OCI-LY3 (cell line): Measurements from ENCODE around the gene STMN3.

Source experiments
- H2AFZ ChIP-seq: fragments of 200-600, 300-600 bp; shearing (Covaris generic); 2 replicates; pipeline ENCODE4 v1.6.0; 2014; ENCODE audit warnings: antibody characterized with exemption, low read depth, low read length
- H3K27ac ChIP-seq: fragments of 200-600, 300-600 bp; sonication (generic); 2 replicates; pipeline ENCODE4 v1.5.1; 2014; ENCODE audit warnings: mild to moderate bottlenecking, low read length, moderate library complexity, mixed read lengths
- H3K27me3 ChIP-seq: fragments of 200-600, 300-600 bp; sonication (generic); 2 replicates; pipeline ENCODE4 v1.6.1; 2014; ENCODE audit warnings: low read depth, low read length, mixed read lengths
- H3K36me3 ChIP-seq: fragments of 200-600, 300-600 bp; sonication (generic); replicated peaks from 2 replicates; pipeline ENCODE3; 2014; ENCODE audit warnings: low read depth, low read length, mixed read lengths
- H3K4me1 ChIP-seq: fragments of 300-600, 200-600 bp; sonication (generic); 2 replicates; pipeline ENCODE4 v1.6.1; 2014; ENCODE audit warnings: low read length, mixed read lengths
- H3K4me2 ChIP-seq: fragments of 200-600, 300-600 bp; sonication (generic); 2 replicates; pipeline ENCODE4 v1.6.1; 2014; ENCODE audit warnings: low read length, mixed read lengths
- H3K4me3 ChIP-seq: fragments of 300-600, 200-600 bp; sonication (generic); 2 replicates; pipeline ENCODE4 v1.5.1; 2014; ENCODE audit warnings: antibody characterized with exemption, mild to moderate bottlenecking, low read length, moderate library complexity
- H3K79me2 ChIP-seq: fragments of 300-600, 200-600 bp; shearing (Covaris generic); 2 replicates; pipeline ENCODE4 v1.6.1; 2014; ENCODE audit warnings: mild to moderate bottlenecking, low read length, mixed read lengths
- H3K9ac ChIP-seq: fragments of 300-600, 200-600 bp; shearing (Covaris generic); 2 replicates; pipeline ENCODE4 v1.6.0; 2014; ENCODE audit warnings: mild to moderate bottlenecking, low read length, moderate library complexity
- H3K9me3 ChIP-seq: fragments of 200-600, 300-600 bp; shearing (Covaris generic); 2 replicates; pipeline ENCODE4 v1.6.1; 2014; ENCODE audit warnings: low read length, mixed read lengths; ENCODE audit not compliant: insufficient read depth
- H4K20me1 ChIP-seq: fragments of 200-600, 300-600 bp; sonication (generic); 2 replicates; pipeline ENCODE4 v1.6.1; 2016; ENCODE audit warnings: low read length, mixed read lengths; ENCODE audit not compliant: insufficient read depth
- EZH2phosphoT487 ChIP-seq: fragments of 200-600 bp; shearing (Covaris generic); IDR thresholded peaks from 2 replicates; pipeline ENCODE4 v1.6.1; 2018; ENCODE audit warnings: antibody characterized with exemption, mixed run types, low read depth
- TF ChIP-seq, protein P1 (sequence below): fragments of 200-600, 300-600 bp; sonication (generic); IDR thresholded peaks from 2 replicates; pipeline ENCODE4 v1.5.1; 2014; ENCODE audit warnings: antibody characterized with exemption, low read length, low read depth

The STMN3 gene

DNA sequence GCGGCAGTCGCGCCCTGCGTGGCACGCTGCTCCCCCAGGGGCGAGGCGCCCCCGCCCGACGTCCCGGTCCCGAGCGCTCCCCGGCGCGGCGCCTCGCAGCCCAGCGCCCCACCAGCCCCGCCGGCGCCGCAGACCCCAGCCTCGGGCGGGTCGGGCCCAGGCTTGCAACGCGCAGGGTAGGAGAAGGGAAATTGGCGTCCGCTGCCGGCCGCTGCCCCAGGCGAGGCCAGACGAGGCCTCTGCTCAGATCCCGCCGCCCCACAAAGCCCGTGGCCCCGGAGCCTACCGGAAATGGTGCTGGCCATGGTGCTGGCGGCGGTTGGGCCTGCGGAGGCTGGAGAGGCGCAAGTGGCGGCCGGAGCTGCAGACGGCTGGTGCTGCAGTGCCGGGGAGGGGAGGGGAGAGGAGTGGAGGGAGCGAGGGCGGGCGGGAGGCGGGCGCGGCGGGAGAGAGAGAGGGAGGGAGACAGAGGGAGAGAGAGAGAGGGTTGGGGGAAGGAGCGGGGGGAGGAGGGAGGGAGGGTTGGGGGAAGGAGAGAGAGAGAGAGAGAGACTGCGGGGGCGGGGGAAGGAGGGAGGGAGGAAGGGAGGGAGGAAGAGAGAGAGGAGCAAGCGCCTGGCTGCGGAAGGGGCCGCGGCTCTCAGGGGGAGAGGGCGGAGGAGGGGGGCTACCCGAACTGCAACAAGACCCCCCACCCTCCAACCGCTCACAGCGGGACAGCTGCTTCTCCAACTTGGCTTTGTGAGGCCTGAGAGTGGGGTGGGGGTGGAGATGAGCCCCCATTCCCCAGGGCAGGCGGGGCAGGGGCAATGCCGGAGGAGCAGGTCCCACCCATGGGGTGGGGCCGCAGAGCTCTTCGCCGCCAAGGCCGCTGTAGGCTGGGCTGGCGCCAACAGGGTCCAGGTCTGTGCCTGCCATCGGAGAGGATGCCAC is at the start of gene STMN3:
STMN3 (minus strand) TSS at position 384 of the 933 bp plus-strand sequence; CDS start at position 305, 79 bp downstream.
- TF ChIP-seq, protein P1, sequence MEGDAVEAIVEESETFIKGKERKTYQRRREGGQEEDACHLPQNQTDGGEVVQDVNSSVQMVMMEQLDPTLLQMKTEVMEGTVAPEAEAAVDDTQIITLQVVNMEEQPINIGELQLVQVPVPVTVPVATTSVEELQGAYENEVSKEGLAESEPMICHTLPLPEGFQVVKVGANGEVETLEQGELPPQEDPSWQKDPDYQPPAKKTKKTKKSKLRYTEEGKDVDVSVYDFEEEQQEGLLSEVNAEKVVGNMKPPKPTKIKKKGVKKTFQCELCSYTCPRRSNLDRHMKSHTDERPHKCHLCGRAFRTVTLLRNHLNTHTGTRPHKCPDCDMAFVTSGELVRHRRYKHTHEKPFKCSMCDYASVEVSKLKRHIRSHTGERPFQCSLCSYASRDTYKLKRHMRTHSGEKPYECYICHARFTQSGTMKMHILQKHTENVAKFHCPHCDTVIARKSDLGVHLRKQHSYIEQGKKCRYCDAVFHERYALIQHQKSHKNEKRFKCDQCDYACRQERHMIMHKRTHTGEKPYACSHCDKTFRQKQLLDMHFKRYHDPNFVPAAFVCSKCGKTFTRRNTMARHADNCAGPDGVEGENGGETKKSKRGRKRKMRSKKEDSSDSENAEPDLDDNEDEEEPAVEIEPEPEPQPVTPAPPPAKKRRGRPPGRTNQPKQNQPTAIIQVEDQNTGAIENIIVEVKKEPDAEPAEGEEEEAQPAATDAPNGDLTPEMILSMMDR, result no peak
- TF ChIP-seq EZH2phosphoT487, result no peak
- H3K9ac ChIP-seq, result no peak within 1 kb of the TSS

DNA sequence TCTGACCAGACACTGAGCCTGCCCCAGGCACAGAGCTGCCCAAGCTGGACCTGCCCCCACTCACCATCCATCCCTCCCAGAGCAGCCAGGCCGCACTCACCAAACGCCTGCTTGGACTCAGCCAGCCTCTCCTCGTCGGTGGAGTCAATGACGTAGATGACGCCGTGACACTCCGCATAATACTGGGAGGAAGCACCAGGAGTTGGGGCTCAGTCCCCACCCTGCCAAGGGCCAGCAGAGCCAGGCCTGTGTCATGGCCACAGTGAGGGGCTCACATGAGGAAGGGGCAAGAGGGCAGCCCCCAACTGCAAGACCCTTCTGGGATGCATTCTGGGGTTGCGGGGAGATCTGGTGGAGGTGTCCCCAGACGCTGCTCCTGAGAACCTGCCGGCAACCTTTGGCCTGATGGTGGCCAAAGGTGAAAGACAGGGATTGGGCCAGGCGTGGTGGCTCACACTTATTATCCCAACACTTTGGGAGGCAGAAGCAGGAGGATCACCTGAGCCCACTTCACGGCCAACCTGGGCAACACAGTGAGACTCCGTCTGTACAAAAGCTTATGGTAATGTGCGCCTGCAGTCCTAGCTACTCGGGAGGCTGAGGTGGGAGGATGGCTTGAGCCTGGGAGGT is 48.9 kb upstream of the STMN3 start:
- Histone ChIP-seq H4K20me1 (0 out of 2 replicates have a peak, but pooled peaks cover 4% of the 10 kb centered on the region), H2AFZ (no peak overlapping the region), H3K79me2 (peaks cover 18% of the 10 kb centered on the region), H3K4me2 (no peak overlapping the region), H3K9ac (no peak overlapping the region), H3K27ac (no peak overlapping the region), H3K36me3 (peaks cover 19% of the 10 kb centered on the region), H3K9me3 (no peaks in the 10 kb centered on the region), H3K27me3 (no peaks in the 10 kb centered on the region), H3K4me1 (peaks cover 32% of the 10 kb centered on the region), H3K4me3 (no peak overlapping the region)
- TF ChIP-seq, protein P1, result no peak
- no peak for TF ChIP-seq EZH2phosphoT487

More for the DNA sequence above, at the start of gene STMN3:
- Histone ChIP-seq H3K4me1 (peaks cover 6% of the 10 kb centered on the region), H4K20me1 (no peaks in the 10 kb centered on the region), H3K79me2 (no peaks in the 10 kb centered on the region), H3K36me3 (no peaks in the 10 kb centered on the region), H3K4me2 (no peak within 1 kb of the TSS), H3K27ac (no peak within 1 kb of the TSS), H2AFZ (no peak within 1 kb of the TSS), H3K9me3 (no peaks in the 10 kb centered on the region), H3K4me3 (no peak within 1 kb of the TSS), H3K27me3 (no peaks in the 10 kb centered on the region)

DNA sequence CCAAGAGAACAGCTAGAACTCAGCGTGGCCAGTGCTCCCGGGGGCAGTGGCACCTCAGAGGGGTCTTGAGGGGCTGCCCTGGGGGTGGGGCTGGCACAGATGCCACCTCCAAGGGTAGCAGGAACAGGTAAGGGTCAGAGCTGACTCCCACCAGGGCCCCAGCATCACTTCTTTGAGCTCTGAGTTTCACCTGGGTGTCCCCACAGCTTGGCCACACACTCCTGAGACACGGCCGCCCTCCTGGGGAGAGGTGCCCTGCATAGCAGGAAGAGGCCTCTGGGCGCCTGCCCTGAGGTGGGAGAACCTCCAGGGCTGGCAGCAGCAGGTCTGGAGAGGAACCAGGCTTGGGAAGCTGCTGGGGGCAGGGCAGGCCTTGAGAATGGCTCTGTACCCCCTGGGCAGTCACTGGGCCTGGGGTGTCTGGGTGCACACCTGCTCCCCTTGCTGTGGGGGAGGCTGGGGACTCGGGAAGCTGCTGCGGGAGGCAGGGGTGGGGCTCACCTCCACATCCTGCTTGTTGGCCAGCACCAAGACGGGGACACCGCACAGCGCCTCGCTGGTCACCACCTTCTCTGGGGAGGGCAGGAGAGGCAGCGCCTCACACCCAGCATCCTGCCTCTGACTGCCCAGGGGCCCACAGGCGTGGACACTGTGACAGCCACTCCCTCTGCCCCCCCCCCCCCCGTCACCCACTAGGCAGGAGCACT is 48.3 kb upstream of the STMN3 start:
- Histone ChIP-seq H3K27me3 (no peaks in the 10 kb centered on the region), H3K4me1 (peaks cover 30% of the 10 kb centered on the region), H4K20me1 (0 out of 2 replicates have a peak, but pooled peaks cover 3% of the 10 kb centered on the region), H3K79me2 (peaks cover 11% of the 10 kb centered on the region), H3K27ac (no peak overlapping the region), H2AFZ (no peak overlapping the region), H3K9me3 (no peaks in the 10 kb centered on the region), H3K9ac (no peak overlapping the region), H3K4me3 (no peak overlapping the region), H3K4me2 (no peak overlapping the region), H3K36me3 (peaks cover 18% of the 10 kb centered on the region)
- TF ChIP-seq EZH2phosphoT487, result no peak
- TF ChIP-seq, protein P1, result no peak

DNA sequence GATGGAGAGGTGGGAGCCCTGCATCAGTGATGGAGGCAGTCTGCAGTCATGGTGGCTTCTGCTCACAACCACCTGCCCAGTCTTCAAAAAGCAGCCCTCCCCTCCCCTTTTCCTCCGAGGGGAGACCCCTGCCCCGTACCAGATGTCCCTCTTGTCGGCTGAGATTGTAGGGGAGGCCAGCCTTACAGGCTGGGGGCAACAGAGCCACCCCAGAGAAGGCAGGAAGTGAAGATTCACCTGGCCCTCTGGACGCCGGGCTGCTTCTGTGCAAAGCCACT is 47.8 kb upstream of the STMN3 start:
- no peak overlapping the region for H2AFZ ChIP-seq
- peaks cover 26% of the 10 kb centered on the region for H3K4me1 ChIP-seq
- peaks cover 13% of the 10 kb centered on the region for H3K36me3 ChIP-seq
- TF ChIP-seq, protein P1, result no peak
- no peak for TF ChIP-seq EZH2phosphoT487
- H4K20me1 ChIP-seq, result no peaks in the 10 kb centered on the region
- H3K27me3 ChIP-seq, result no peaks in the 10 kb centered on the region
- H3K9me3 ChIP-seq, result no peaks in the 10 kb centered on the region
- H3K79me2 ChIP-seq, result peaks cover 6% of the 10 kb centered on the region
- no peak overlapping the region for H3K4me2 ChIP-seq
- no peak overlapping the region for H3K9ac ChIP-seq
- no peak overlapping the region for H3K27ac ChIP-seq
- H3K4me3 ChIP-seq, result no peak overlapping the region
